ENCODE results near the gene SOX4. TPM values are rescaled to one million over a fixed set of nuclear protein-coding genes. Genes with fewer than 3 reads are reported as not detected.
A peak's percentile ranks its signal among the peaks of the same experiment; 100 is the strongest.

SOX4 gene
- total RNA-seq, 1 donor from 2014 or later: 10.4 TPM

- Histone ChIP-seq H3K9me3 (no peaks in the 10 kb centered on the region), H3K27ac (peak overlapping the region; percentile 91 to 97), H3K4me3 (peak overlapping the region; percentile 78), H3K4me1 (peaks cover 0 to 4% of the 10 kb centered on the region in 2 donors), H3K36me3 (no peaks in the 10 kb centered on the region), H3K27me3 (no peaks in the 10 kb centered on the region)
- TF ChIP-seq CTCF (IDR thresholded peaks at IDR 0.05): no peak
- DNase-seq (ENCODE audit: low spot score in 2 of 2): peak in 1 of 2 donors; percentile 83
- intact Hi-C loops (cut with DNase I): loop anchor here (5.0 to 10.0 kb wide), 7 partner anchors 138 to 1300 kb away; partner anchors contain the start of gene E2F3
These were observed 1.1 kb downstream of the SOX4 start for GRCh38 chr6:21594416-21595281.

DNA sequence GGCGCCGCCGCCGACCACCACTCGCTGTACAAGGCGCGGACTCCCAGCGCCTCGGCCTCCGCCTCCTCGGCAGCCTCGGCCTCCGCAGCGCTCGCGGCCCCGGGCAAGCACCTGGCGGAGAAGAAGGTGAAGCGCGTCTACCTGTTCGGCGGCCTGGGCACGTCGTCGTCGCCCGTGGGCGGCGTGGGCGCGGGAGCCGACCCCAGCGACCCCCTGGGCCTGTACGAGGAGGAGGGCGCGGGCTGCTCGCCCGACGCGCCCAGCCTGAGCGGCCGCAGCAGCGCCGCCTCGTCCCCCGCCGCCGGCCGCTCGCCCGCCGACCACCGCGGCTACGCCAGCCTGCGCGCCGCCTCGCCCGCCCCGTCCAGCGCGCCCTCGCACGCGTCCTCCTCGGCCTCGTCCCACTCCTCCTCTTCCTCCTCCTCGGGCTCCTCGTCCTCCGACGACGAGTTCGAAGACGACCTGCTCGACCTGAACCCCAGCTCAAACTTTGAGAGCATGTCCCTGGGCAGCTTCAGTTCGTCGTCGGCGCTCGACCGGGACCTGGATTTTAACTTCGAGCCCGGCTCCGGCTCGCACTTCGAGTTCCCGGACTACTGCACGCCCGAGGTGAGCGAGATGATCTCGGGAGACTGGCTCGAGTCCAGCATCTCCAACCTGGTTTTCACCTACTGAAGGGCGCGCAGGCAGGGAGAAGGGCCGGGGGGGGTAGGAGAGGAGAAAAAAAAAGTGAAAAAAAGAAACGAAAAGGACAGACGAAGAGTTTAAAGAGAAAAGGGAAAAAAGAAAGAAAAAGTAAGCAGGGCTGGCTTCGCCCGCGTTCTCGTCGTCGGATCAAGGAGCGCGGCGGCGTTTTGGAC is 2.0 kb downstream of the SOX4 start:
- H3K36me3 ChIP-seq: no peaks in the 10 kb centered on the region
- DNase-seq (ENCODE audit: low spot score in 2 of 2): peak in 1 of 2 donors; percentile 75
- H3K27me3 ChIP-seq: no peaks in the 10 kb centered on the region
- H3K4me3 ChIP-seq: peak overlapping the region; percentile 78
- no peaks in the 10 kb centered on the region for H3K9me3 ChIP-seq
- H3K4me1 ChIP-seq: peaks cover 0 to 4% of the 10 kb centered on the region in 2 donors
- TF ChIP-seq CTCF (IDR thresholded peaks at IDR 0.05): no peak
- intact Hi-C loops (cut with DNase I): loop anchor here (2.0 to 10.0 kb wide), 7 partner anchors 39 to 1299 kb away; no protein-coding TSS in a partner anchor
- H3K27ac ChIP-seq: peak overlapping the region; percentile 91 to 97

DNA sequence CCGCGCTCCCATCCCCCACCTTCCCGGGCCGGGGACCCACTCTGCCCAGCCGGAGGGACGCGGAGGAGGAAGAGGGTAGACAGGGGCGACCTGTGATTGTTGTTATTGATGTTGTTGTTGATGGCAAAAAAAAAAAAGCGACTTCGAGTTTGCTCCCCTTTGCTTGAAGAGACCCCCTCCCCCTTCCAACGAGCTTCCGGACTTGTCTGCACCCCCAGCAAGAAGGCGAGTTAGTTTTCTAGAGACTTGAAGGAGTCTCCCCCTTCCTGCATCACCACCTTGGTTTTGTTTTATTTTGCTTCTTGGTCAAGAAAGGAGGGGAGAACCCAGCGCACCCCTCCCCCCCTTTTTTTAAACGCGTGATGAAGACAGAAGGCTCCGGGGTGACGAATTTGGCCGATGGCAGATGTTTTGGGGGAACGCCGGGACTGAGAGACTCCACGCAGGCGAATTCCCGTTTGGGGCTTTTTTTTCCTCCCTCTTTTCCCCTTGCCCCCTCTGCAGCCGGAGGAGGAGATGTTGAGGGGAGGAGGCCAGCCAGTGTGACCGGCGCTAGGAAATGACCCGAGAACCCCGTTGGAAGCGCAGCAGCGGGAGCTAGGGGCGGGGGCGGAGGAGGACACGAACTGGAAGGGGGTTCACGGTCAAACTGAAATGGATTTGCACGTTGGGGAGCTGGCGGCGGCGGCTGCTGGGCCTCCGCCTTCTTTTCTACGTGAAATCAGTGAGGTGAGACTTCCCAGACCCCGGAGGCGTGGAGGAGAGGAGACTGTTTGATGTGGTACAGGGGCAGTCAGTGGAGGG is 2.8 kb downstream of the SOX4 start:
- Histone ChIP-seq H3K27ac (peak overlapping the region; percentile 91 to 97), H3K4me1 (peaks cover 0 to 4% of the 10 kb centered on the region in 2 donors), H3K36me3 (no peaks in the 10 kb centered on the region), H3K4me3 (peak overlapping the region; percentile 78), H3K9me3 (no peaks in the 10 kb centered on the region), H3K27me3 (no peaks in the 10 kb centered on the region)
- peak in 1 of 2 donors; percentile 80 for DNase-seq (ENCODE audit: low spot score in 2 of 2)
- intact Hi-C loops (cut with DNase I): loop anchor here (2.0 to 10.0 kb wide), 7 partner anchors 38 to 1298 kb away; no protein-coding TSS in a partner anchor
- no peak for TF ChIP-seq CTCF (IDR thresholded peaks at IDR 0.05)

- peak overlapping the region; percentile 78 for H3K4me3 ChIP-seq
- intact Hi-C loops (cut with DNase I): loop anchor here (2.0 to 10.0 kb wide), 7 partner anchors 38 to 1298 kb away; no protein-coding TSS in a partner anchor
- H3K27me3 ChIP-seq: no peaks in the 10 kb centered on the region
- no peaks in the 10 kb centered on the region for H3K9me3 ChIP-seq
- H3K36me3 ChIP-seq: no peaks in the 10 kb centered on the region
- peak; percentile 31 to 59 (median 52) for TF ChIP-seq CTCF (IDR thresholded peaks at IDR 0.05)
- peak overlapping the region; percentile 91 to 97 for H3K27ac ChIP-seq
- DNase-seq (ENCODE audit: low spot score in 2 of 2): no peak
- H3K4me1 ChIP-seq: peaks cover 0 to 4% of the 10 kb centered on the region in 2 donors
These were observed 3.6 kb downstream of the SOX4 start for GRCh38 chr6:21596949-21597682.

All from ascending aorta (tissue), 2 donors.